ENCODE data around the gene CCDC7.
"Not testable (repeated sequence)": the region's sequence is repeated elsewhere in the genome, so short reads cannot be mapped to it uniquely, and the experiment has no call there.

The CCDC7 gene

DNA sequence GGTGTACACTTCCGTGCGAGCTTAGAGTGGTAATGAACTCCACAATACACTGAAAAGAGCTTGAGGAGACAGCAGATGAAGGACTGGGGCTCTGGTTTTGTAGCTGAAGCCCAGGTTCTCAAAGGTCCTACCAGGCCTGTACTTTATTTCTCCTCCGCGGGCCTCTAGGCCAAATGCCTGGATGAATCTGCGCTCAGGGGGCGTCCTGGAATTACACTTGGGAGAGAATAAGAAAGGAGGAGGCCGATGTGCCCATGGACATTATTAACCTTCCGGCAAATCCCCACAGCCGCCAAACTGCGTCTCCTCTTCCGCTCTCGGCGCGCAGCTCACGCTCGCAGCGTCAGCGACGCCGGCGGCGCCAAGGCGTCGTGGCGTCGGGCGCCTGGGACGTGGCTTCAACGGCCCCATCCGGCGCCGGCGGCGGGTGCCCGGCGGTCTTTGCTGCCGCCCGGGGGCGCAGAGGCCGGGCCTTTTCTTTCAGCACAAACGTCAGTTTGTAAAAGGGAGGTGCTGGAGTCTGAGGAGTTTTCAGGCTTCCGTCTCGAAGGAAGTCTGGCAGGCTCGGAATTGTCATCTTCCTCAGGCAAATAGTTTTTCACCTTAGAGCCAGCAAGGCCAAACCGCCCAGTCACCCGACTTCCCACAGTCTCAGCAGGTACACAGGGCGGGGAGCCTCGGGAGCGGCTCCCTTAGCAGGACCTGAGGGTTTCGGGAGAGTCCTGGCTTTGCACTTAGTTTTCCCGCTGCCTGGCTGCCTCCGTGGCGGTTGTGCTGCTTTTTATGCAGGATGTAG, at the start of gene CCDC7:
Gene CCDC7 (plus strand): TSS at position 401 of the 796 bp plus-strand sequence. CDS start 5,503 bp downstream, outside the sequence.
- peak; percentile 100 for DNase-seq

DNA sequence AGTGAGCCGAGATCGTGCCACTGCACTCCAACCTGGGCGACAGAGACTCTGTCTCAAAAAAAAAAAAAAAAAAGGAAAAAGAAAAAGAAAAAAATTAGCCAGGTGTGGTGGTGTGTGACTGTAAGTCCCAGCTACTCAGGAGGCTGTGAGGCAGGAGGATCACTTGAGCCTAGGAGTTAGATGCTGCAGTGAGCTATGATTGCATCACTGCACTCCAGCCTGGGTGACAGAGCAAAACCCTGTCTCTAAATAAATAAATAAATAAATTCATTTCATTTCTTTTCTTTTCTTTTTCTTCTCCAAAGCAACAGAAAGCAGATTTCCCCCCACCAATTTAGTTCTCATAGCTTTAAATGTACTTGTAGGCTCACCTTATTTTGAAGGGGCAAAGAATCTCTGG, 48.8 kb upstream of the CCDC7 start:
- DNase-seq = not testable (repeated sequence)

DNA sequence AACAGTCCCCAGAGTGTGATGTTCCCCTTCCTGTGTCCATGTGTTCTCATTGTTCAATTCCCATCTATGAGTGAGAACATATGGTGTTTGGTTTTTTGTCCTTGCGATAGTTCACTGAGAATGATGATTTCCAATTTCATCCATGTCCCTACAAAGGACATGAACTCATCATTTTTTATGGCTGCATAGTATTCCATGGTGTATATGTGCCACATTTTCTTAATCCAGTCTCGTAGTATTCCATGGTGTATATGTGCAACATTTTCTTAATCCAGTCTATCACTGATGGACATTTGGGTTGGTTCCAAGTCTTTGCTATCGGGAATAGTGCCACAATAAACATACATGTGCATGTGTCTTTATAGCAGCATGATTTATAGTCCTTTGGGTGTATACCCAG, 46.2 kb upstream of the CCDC7 start:
- DNase-seq = not testable (repeated sequence)

DNA sequence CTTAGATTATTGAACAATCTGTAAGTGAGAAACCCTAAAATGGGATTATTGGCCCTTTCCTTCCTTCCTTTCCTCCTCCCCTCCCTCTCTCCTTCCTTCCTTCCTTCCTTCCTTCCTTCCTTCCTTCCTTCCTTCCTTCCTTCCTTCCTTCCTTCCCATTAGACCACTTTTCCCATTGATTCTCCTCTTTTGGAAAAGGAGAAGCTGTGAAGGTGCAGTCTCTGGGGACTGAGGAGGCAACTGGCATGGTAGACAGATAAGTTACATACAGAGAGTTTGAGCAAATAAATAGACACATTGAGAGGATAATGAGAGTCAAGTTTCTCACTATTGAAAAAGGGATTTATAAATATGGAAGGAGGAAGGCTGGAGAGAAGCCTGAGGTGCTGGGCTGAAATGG, 45.0 kb upstream of the CCDC7 start:
- no peak for DNase-seq

DNA sequence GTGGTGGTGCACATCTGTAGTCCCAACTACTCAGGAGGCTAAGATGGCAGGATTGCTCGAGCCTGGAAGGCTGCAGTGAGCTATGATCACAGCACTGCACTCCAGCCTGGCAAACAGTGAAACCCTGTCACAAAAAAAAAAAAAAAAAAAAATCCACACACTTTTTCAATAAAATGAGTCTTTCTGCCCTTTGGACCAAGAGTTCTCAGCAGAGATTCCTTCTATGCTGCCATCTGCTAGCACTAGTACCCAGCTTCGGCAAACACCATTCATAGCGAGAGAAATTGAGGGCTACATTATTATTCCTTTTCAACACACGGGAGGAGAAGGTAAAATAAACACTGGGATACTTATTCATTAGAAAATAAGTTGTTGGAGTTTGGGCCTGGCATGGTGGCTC, 43.4 kb upstream of the CCDC7 start:
- no peak for DNase-seq

DNA sequence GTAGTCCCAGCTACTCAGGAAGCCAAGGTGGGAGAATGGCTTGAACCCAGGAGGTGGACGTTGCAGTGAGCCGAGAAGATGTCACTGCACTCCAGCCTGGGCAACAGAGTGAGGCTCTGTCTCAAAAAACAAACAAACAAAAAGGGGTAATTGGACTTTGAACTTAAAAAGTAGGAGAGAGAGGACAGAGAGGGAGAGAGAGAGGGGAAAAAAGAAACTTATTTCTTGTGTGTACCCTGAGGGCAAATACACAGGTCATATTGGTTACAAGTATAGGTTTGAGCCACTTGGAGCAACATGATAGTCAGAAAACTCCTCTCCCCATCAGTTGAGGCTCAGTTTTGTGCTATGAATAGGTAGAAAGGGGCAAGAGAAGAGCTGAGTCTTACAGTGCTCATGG, 42.8 kb upstream of the CCDC7 start:
- no peak for DNase-seq

DNA sequence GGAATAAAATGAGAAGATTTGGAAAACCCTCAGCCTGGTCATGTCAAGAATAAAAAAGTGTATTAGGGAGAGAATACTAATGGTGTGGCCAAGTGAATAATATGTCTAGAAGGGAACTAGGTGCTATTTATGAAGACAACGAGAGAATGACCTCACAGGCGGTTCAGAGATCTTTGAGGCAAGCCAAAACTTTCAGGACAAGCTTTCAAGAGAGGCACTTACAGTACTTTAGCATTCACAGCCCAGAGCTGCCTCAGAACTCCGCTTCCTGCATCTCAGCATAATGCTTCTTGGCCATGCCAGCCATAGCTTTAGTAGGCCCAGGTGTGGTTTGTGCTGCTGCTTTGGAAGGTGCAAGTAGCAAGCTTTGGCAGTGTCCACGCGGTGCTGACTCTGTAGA, 37.2 kb upstream of the CCDC7 start:
- no peak for DNase-seq

DNA sequence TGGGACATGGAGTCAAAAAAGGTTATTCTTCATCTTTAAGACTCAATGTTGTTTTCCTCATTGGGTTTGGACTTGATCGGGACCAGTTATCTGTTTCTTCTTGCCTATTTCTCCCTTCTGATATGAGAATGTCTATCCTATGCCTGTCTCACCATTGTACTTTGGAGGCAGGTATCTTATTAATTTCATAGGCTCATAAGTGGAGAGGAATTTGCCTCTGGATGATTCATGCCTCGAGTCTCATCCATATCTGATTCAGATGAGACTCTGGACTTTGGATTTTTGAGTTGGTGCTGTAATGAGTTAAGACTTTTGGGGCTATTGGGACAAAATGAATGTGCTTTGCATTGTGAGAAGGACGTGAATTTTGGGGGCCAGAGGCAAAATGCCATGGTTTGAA, 36.2 kb upstream of the CCDC7 start:
- DNase-seq = no peak

DNA sequence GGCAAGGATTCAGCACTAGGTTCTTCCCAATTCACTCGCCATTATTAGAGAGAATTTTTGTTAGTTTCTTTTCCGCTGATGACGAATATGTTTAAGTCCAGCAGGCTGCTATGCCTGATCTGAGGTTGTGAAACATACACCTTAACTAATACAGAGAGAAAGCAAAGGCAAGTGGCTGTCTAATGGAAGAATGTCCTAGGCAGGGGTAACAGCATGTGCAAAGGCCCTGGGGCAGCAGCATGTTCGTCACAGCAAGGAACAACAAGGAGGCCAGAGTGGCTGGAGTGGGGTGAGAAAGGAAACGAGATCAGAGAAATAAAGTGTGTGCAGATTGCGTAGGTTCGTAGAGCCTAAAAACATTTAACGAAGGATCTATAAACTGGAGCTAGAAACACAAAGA, 35.4 kb upstream of the CCDC7 start:
- DNase-seq = no peak

DNA sequence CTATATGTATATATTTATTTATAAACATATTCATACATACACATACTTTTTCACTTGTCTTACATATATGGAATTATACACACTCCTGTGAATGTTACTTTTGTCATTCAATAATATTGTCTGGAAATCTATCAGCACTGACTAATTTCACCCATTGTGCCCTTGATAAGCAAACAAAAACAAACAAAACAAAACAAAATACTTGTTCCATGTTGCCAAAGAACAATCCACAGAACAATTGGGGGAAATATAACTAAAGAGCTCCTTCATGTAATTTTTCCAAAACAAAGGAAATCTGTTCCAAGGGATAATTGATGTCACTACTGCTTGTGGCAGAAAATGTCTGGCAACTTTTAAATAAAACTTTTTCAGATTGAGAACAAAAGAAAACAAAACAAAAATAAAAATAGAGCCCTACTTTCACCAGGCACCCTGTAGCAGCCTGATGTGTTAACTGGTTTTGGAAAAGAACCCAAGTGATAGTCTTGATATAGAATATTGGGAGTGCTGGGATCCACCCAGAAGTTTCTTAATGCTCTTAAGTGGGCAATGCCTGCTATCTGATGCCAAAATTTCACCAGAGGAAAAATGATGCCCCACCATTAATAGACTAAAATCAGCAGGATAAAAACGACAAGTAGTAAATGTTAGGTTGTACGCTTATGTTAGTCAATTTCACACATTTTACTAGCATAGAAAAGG, 34.0 kb upstream of the CCDC7 start:
- no peak for DNase-seq

DNA sequence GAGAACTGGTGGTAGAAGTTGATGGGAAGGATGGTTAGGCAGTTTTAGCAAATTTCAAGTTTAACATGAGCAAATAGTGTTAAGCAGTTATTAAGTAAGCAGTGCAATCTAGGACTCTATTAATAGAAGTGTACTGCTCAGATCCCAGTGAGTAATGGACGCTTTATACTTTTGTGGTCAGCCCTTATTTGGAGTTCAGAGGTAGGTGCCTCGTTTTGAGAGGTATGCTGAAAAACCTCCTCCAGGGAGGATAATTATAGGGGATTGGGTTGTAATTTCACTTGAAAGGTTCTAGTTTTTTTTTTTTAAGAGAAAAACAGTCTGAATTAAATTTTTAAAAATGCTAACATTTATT, 33.5 kb upstream of the CCDC7 start:
- no peak for DNase-seq

DNA sequence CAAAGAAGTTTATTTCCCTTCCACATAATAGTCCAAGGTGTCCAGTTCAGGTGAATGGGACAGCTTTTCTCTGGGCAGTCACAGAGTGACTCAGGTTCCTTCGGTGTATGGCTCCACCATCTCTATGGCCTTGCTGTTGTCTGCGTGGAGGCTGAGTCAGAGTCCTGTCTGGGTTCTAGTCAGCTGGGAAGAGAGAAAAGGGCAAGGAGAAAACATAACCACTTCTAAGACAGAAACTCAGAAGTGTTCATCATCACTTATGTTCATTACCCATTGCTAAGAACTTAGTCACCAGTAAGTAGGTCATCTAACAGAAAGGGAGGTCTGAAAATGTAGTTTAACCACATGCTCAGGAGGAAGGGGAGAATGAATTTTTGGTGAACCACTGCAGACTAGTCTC, 32.4 kb upstream of the CCDC7 start:
- no peak for DNase-seq

DNA sequence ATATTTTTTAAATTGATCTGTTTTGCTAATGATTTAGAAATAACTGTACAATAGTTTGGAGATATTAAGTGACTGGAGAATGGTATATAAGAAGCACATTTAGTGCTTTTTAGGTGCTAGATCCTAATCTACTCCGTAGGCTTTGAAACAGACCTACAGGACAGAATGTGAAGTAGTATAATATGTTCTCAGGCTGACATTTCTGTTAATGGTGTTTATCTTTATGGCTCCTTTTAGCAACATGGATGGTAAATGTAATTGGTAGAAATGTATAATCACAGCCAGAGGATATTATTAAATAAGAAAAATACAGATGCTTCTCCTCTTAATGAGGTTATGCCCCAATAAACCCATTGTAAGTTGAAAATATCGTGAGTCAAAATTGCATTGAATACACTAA, 30.6 kb upstream of the CCDC7 start:
- no peak for DNase-seq

DNA sequence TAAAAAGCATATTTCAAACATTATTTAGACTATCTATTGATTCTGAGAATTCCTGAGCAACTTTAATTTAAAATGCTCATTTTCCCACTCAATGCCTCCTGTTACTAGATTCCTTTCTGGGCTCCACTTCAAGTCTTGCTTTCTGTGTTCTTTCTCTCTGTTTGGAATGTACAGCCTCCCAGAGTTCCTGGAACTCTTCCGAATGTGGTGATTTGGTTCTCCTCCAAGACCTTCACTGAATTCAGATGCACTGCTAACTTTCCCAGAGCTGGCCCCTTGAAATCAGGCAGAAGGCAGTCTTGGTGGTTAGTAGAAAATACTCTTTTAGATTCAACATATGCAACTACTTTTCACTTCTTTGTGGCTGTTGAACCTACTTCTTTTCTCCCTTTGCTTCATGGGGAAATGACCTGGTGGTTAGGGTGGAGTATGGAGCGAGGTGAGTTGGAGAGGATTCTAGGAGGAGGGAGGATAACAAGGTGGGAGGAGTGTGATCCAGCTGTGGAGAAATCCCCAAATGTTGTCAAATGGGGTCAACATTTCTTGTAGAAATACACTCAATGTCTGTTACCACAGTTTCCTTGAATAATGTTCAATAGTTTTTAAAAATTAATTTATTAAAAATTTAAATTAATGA, 27.9 kb upstream of the CCDC7 start:
- no peak for DNase-seq

DNA sequence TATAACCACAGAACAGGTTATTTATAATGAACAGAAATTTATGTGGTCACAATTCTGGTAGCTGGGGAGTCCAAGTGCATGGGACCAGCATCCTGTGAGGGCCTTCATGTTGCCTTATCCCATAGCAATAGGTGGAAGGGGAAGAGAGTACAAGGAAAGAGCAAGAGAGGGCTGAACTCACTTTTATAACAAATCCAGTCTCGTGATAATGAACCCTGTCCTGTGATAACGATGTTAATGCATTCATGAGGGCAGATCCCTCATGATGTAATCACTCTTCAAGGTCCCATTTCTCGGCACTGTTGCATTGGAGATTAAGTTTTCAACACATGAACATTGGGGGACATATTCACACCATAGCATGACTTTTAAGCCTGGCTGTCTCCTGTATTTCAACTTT, 27.4 kb upstream of the CCDC7 start:
- DNase-seq = no peak

DNA sequence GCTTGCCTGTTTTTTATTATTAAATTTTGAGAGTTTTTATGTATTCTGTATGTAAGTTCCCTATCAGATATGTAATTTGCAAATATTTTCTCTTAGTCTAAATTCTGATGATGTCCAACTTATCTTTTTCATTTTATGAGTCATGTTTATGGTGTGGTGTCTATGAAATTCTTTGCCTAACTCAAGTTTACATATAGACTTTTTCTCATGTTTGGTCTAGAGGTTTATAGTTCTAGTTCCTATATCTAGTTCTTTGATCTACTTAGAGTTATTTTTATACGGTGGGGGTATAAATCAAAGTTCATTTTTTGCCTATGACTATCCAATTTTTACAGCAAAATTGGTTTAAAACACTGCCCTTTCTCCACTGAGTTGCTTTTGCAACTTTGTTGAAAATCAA, 26.3 kb upstream of the CCDC7 start:
- DNase-seq = no peak

DNA sequence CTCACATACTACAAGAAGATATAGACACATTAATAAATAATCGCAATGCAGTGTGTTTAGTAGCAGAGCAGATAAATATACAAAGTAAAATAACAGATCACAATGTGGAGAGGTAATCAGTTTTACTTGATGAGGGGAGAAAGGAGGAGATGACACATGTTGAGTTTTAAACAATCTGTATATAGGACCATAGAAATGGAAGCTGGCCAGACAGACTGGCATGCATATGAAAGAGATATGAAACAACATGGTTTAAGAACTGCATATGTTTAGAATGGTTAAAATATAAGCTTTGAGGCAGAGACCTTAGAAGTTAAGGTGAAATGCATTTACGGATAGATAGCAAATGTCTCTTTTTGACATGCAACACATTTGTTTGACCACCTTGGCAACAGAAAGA, 19.8 kb upstream of the CCDC7 start:
- no peak for DNase-seq

DNA sequence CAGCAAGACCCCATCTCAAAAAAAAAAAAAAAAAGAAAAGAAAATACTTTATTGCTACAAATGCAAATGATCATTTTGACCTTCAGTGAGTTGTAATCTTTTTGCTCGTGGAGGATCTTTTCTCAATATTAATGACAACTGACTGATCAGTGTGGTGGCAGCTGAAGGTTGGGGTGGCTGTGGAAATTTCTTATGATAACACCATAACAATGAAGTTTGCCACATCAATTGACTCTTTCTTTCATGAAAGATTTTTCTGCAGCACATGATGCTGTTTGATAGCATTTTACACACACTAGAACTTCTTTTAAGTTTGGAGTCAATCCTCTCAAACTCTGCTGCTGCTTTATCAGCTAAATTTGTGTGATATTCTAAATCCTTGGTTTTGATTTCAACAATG, 12.4 kb upstream of the CCDC7 start:
- DNase-seq = no peak

DNA sequence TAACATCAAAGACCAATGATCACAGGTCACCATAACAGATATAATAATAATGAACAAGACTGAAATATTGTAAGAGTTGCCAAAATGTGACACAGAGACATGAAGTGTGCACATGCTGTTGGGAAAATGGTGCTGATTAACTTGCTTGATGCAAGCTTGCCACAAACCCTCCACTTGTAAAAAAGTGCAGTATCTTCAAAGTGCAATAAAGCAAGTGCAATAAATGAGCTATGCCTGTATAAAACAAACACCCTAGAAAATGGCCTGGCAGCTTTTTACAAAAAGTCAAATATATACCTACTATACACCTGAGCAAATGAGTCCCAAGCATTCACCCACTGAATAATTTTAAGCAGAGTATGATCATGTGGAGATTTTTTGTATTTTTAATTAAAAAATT, 9.7 kb upstream of the CCDC7 start:
- no peak for DNase-seq

DNA sequence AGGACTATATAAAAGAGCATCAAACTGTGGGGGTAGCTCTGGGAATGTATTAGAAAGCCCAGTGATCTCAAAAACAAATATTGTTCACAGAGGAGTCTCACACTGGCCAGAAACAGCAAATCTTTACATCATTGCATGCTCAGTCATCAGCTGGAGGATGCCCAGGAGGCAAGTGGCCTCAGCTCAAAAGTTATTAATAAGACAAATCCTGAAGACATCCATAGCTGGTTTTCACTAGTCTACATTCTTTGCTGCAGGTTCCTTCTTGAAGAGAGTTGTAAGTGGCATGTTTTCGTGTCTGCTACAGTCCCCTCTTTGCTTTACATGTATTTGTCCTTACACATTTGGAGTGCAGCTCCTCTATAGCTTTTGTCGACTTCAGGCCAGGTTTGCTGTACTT, 8.6 kb upstream of the CCDC7 start:
- no peak for DNase-seq

DNA sequence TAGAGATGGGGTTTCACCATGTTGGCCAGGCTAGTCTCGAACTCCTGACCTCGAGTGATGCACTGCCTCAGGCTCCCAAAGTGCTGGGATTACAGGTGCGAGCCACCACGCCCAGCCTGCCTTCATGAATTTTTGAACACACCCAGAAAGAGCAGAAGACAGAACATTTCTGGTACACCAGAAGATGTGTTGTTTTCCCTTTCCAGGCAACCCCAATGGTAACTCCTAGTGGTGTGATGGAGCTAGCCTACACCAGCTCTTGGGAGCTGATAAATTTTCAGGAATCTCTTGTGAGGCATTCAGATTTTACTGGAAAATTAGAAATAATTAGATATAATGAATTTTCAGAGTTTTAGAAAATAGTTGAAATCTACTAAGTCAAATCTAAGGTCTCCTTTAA, 904 bp upstream of the CCDC7 start:
- DNase-seq = peak in 1 of 2 experiments; percentile 35

DNA sequence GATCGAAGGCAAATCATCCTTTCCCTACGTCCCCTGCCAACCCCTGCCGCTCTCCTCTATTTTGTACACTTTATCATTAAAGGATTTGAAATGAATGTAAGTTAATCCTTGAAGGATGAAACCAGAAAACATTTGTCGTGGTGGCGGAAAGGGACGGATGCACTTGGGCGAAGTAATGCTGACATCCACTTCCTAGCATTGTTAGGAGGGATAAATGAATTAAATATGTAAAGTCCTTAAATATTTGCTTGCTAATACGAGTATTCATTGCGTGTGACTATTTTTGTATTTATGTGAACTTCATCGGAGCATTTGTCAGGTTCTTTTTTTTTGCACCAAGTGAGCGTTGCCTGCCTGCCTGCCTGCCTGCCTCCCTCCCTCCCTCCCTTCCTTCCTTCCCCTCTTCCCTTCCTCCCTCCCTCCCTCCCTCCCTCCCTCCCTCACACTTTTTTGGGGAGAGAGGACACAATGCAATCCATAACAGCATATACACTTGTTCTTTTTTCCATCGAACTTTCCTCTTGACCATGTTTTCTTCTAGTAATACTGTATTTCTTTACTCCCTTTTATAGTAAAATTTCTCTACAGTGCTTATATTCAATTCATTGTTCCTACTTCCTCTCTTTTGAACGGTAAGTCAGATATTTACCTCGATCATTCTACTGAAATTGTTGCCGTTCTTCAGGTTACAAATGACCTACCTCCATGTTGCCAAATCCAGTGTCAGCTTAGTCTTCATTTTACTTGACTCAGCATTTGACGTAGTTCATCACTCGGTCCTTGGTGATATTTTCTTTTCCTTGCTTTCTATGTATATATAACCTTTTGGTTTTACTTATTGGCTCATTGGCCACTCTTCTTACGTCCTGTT, 831 bp downstream of the CCDC7 start:
- DNase-seq = peak; percentile 78 to 81

DNA sequence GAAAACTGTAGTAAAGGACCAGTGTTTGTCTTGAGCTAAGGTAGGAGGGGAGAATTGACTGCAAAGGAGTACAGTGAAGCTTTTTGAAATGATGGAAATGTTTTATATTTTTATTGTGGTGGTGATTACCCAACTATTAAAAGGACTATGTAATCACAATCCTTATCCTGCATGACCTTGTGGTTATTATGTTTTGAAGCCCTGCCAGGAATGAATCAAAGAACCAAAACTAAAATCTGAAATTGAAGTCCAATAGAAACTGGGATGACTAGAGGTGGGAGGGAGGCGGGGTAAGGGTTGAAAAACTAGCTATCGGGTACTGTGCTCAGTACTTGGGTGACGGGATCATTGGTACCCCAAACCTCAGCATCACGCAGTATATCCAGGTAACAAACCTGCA, 8.2 kb downstream of the CCDC7 start:
- no peak for DNase-seq
